ENCODE data around the gene SIGLEC9.

Gene SIGLEC9

GRCh38 chr19:51136851-51137551 lies 12.3 kb downstream of the SIGLEC9 start:
- no peak for DNase-seq (ENCODE audit: low read depth)
- no peak for TF ChIP-seq CTCF (IDR thresholded peaks at IDR 0.05; ENCODE audit: low read depth, low read length, missing control alignments)
- H3K4me3 ChIP-seq (ENCODE audit: low read depth, low read length) = no peak overlapping the region

- TF ChIP-seq CTCF (IDR thresholded peaks at IDR 0.05; ENCODE audit: low read depth, low read length, missing control alignments) = no peak
These were observed 13.2 kb downstream of the SIGLEC9 start for GRCh38 chr19:51137792-51138425.

GRCh38 chr19:51138549-51138979 lies 13.9 kb downstream of the SIGLEC9 start:
- H3K4me3 ChIP-seq (ENCODE audit: low read depth, low read length) = no peak overlapping the region
- no peak for TF ChIP-seq CTCF (IDR thresholded peaks at IDR 0.05; ENCODE audit: low read depth, low read length, missing control alignments)
- no peak for DNase-seq (ENCODE audit: low read depth)

More at GRCh38 chr19:51137792-51138425, 13.2 kb downstream of the SIGLEC9 start:
- DNase-seq (ENCODE audit: low read depth) = no peak
- no peak overlapping the region for H3K4me3 ChIP-seq (ENCODE audit: low read depth, low read length)

- no peak overlapping the region for H3K4me3 ChIP-seq (ENCODE audit: low read depth, low read length)
- no peak for DNase-seq (ENCODE audit: low read depth)
- no peak for TF ChIP-seq CTCF (IDR thresholded peaks at IDR 0.05; ENCODE audit: low read depth, low read length, missing control alignments)
These were observed 14.8 kb downstream of the SIGLEC9 start for GRCh38 chr19:51139299-51140014.

GRCh38 chr19:51140441-51140840 lies 15.7 kb downstream of the SIGLEC9 start:
- TF ChIP-seq CTCF (IDR thresholded peaks at IDR 0.05; ENCODE audit: low read depth, low read length, missing control alignments) = no peak
- DNase-seq (ENCODE audit: low read depth) = no peak
- no peak overlapping the region for H3K4me3 ChIP-seq (ENCODE audit: low read depth, low read length)

GRCh38 chr19:51141181-51141580 lies 16.5 kb downstream of the SIGLEC9 start:
- no peak for TF ChIP-seq CTCF (IDR thresholded peaks at IDR 0.05; ENCODE audit: low read depth, low read length, missing control alignments)
- DNase-seq (ENCODE audit: low read depth) = no peak
- no peak overlapping the region for H3K4me3 ChIP-seq (ENCODE audit: low read depth, low read length)
